H9 (cell line): Measurements from ENCODE around the gene TNPO3. TPM values are rescaled to one million over a fixed set of nuclear protein-coding genes. Genes with fewer than 3 reads are reported as not detected.

Experiments
- DNase-seq: peaks from one replicate; pipeline ENCODE4 v3.0.0-alpha.2; 2017
- H2AFZ ChIP-seq: one replicate; pipeline ENCODE4 v1.6.1; 2013; ENCODE audit warnings: mild to moderate bottlenecking, low read length, control low read depth, moderate library complexity
- H2AK5ac ChIP-seq: 2 replicates; pipeline ENCODE4 v1.6.1; 2013; ENCODE audit warnings: low read length, control low read depth, mixed read lengths; ENCODE audit not compliant: insufficient read length
- H2BK120ac ChIP-seq: one replicate; pipeline ENCODE4 v1.6.1; 2013; ENCODE audit warnings: low read depth, mild to moderate bottlenecking, low read length, control low read depth, inconsistent platforms; ENCODE audit not compliant: poor library complexity, severe bottlenecking
- H2BK12ac ChIP-seq: 2 replicates; pipeline ENCODE4 v1.6.1; 2013; ENCODE audit warnings: low read length, control low read depth, mixed read lengths, low read depth; ENCODE audit not compliant: insufficient read length
- H2BK15ac ChIP-seq: 2 replicates; pipeline ENCODE4 v1.6.1; 2013; ENCODE audit warnings: low read depth, low read length, control low read depth
- H2BK20ac ChIP-seq: one replicate; pipeline ENCODE4 v1.6.1; 2013; ENCODE audit warnings: low read depth, mild to moderate bottlenecking, low read length, control low read depth, inconsistent platforms; ENCODE audit not compliant: poor library complexity, severe bottlenecking
- H2BK5ac ChIP-seq: 2 replicates; pipeline ENCODE4 v1.6.1; 2013; ENCODE audit warnings: low read length, control low read depth, mixed read lengths; ENCODE audit not compliant: insufficient read length
- H3K14ac ChIP-seq: 2 replicates; pipeline ENCODE4 v1.6.1; 2013; ENCODE audit warnings: low read length, control low read depth; ENCODE audit not compliant: insufficient read depth
- H3K18ac ChIP-seq: 2 replicates; pipeline ENCODE4 v1.6.1; 2013; ENCODE audit warnings: low read depth, mild to moderate bottlenecking, mixed read lengths, low read length, control low read depth; ENCODE audit not compliant: insufficient read length
- H3K23ac ChIP-seq: 2 replicates; pipeline ENCODE4 v1.6.1; 2013; ENCODE audit warnings: low read length, control low read depth, mixed read lengths, low read depth; ENCODE audit not compliant: insufficient read length
- H3K23me2 ChIP-seq: 2 replicates; pipeline ENCODE4 v1.6.1; 2013; ENCODE audit warnings: low read depth, mild to moderate bottlenecking, mixed read lengths, low read length, control low read depth; ENCODE audit not compliant: insufficient read length, poor library complexity, severe bottlenecking
- H3K27ac ChIP-seq: 2 replicates; pipeline ENCODE4 v1.5.1; 2013; ENCODE audit warnings: low read length, control low read depth, mixed read lengths, low read depth; ENCODE audit not compliant: insufficient read length
- H3K27me3 ChIP-seq: 2 replicates; pipeline ENCODE4 v1.6.1; 2013; ENCODE audit warnings: low read length, control low read depth, inconsistent platforms; ENCODE audit not compliant: insufficient read depth
- H3K4ac ChIP-seq: 2 replicates; pipeline ENCODE4 v1.6.1; 2013; ENCODE audit warnings: low read depth, mild to moderate bottlenecking, control low read depth, inconsistent platforms, low read length, moderate library complexity
- H3K4me1 ChIP-seq: 2 replicates; pipeline ENCODE4 v1.6.1; 2013; ENCODE audit warnings: low read length, control low read depth, inconsistent platforms; ENCODE audit not compliant: insufficient read depth
- H3K4me2 ChIP-seq: 2 replicates; pipeline ENCODE4 v1.6.1; 2013; ENCODE audit warnings: low read length, control low read depth, mixed read lengths; ENCODE audit not compliant: insufficient read length, insufficient read depth
- H3K56ac ChIP-seq: 2 replicates; pipeline ENCODE4 v1.6.1; 2013; ENCODE audit warnings: low read depth, mild to moderate bottlenecking, mixed read lengths, low read length, control low read depth; ENCODE audit not compliant: insufficient read length
- H3K79me1 ChIP-seq: 2 replicates; pipeline ENCODE4 v1.6.1; 2013; ENCODE audit warnings: low read depth, mild to moderate bottlenecking, moderate library complexity, low read length, control low read depth, inconsistent platforms; ENCODE audit not compliant: insufficient read depth, poor library complexity, severe bottlenecking
- H3K79me2 ChIP-seq: 2 replicates; pipeline ENCODE4 v1.6.1; 2013; ENCODE audit warnings: low read length, control low read depth, inconsistent platforms; ENCODE audit not compliant: insufficient read depth
- H3K9ac ChIP-seq: 2 replicates; pipeline ENCODE4 v1.6.1; 2013; ENCODE audit warnings: low read length, control low read depth, mixed read lengths; ENCODE audit not compliant: insufficient read length; ENCODE audit errors: extremely low read depth
- H3K9me3 ChIP-seq: one replicate; pipeline ENCODE4 v1.6.1; 2013; ENCODE audit warnings: low read depth, low read length, inconsistent platforms; ENCODE audit not compliant: control insufficient read depth
- H3T11ph ChIP-seq: one replicate; pipeline ENCODE4 v1.6.1; 2013; ENCODE audit warnings: mild to moderate bottlenecking, low read length, control low read depth, inconsistent platforms
- H4K20me1 ChIP-seq: one replicate; pipeline ENCODE4 v1.6.1; 2013; ENCODE audit not compliant: control insufficient read depth, insufficient read length, insufficient read depth
- H4K5ac ChIP-seq: 2 replicates; pipeline ENCODE4 v1.6.1; 2013; ENCODE audit warnings: low read depth, mild to moderate bottlenecking, mixed read lengths, low read length, control low read depth; ENCODE audit not compliant: insufficient read length
- H4K8ac ChIP-seq: replicated peaks from 2 replicates; pipeline ENCODE4 v1.6.1; 2013; ENCODE audit warnings: low read length, control low read depth, mixed read lengths, low read depth; ENCODE audit not compliant: insufficient read length
- H4K91ac ChIP-seq: 2 replicates; pipeline ENCODE4 v1.6.1; 2013; ENCODE audit warnings: low read depth, mild to moderate bottlenecking, moderate library complexity, mixed read lengths, low read length, control low read depth; ENCODE audit not compliant: insufficient read length
- H3K27ac Mint-ChIP-seq, 3 experiments: 2 replicates in 2 of 3; 3 replicates in 1 of 3; pipeline ENCODE4 v1.8.0; 2020 to 2021; ENCODE audit warnings: mixed read lengths in 3 of 3, mild to moderate bottlenecking in 1 of 3, moderate library complexity in 1 of 3
- H3K27me3 Mint-ChIP-seq: 2 replicates; pipeline ENCODE4 v1.8.0; 2021; ENCODE audit warnings: low read depth, mild to moderate bottlenecking, moderate library complexity, mixed read lengths
- H3K36me3 Mint-ChIP-seq, 3 experiments: 2 replicates in 2 of 3; 3 replicates in 1 of 3; pipeline ENCODE4 v1.8.0; 2020 to 2021; ENCODE audit warnings: low read depth in 3 of 3, mixed read lengths in 3 of 3; ENCODE audit not compliant: insufficient read depth in 1 of 3
- H3K4me1 Mint-ChIP-seq, 2 experiments: 2 replicates each; pipeline ENCODE4 v1.8.0; 2020; ENCODE audit warnings: mixed read lengths in 2 of 2
- H3K4me3 Mint-ChIP-seq, 2 experiments: 2 replicates in 1 of 2; 3 replicates in 1 of 2; pipeline ENCODE4 v1.8.0; 2020 to 2021; ENCODE audit warnings: mild to moderate bottlenecking in 2 of 2, mixed read lengths in 2 of 2, moderate library complexity in 1 of 2
- H3K9me3 Mint-ChIP-seq, 2 experiments: 2 replicates in 1 of 2; 3 replicates in 1 of 2; pipeline ENCODE4 v1.8.0; 2020; ENCODE audit warnings: mild to moderate bottlenecking in 2 of 2, mixed read lengths in 2 of 2, moderate library complexity in 1 of 2
- total RNA-seq: library from RNA; stranded (reverse); gene quantifications from 2 replicates; pipeline ENCODE4 v1.2.1, GENCODE V29; 2021
- TF ChIP-seq, protein P1 (sequence below): fragments of 200-600 bp; sonication (generic); conservative IDR thresholded peaks from 3 replicates; pipeline ENCODE4 v1.8.0; 2021; ENCODE audit warnings: antibody characterized with exemption, mild to moderate bottlenecking

The TNPO3 gene
- total RNA-seq, 1 experiment from 2014 or later = 90.1 TPM

DNA sequence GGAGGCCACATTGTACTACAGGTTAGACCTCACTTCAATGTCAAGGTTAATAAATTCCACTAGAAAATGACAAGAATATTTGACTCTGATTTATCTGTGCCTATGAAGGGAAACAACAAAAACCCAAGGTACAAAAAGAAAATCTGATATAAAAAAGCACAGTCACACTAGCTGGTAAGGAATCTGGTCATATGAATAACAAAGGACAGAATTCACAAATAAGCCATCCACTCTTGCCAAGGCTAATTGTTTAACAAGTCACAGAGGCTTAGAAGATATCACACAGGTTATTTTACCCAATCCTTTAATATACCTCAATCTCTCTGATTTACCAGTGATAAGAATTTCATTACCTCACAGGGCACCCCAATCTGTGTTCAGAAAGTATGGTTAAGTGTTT is 69.3 kb downstream of the TNPO3 start:
- no peaks in the 10 kb centered on the region for H3K79me2 ChIP-seq
- no peak overlapping the region for H4K8ac ChIP-seq
- no peaks in the 10 kb centered on the region for H3K4me1 ChIP-seq
- H4K5ac ChIP-seq = no peak overlapping the region
- TF ChIP-seq, protein P1, sequence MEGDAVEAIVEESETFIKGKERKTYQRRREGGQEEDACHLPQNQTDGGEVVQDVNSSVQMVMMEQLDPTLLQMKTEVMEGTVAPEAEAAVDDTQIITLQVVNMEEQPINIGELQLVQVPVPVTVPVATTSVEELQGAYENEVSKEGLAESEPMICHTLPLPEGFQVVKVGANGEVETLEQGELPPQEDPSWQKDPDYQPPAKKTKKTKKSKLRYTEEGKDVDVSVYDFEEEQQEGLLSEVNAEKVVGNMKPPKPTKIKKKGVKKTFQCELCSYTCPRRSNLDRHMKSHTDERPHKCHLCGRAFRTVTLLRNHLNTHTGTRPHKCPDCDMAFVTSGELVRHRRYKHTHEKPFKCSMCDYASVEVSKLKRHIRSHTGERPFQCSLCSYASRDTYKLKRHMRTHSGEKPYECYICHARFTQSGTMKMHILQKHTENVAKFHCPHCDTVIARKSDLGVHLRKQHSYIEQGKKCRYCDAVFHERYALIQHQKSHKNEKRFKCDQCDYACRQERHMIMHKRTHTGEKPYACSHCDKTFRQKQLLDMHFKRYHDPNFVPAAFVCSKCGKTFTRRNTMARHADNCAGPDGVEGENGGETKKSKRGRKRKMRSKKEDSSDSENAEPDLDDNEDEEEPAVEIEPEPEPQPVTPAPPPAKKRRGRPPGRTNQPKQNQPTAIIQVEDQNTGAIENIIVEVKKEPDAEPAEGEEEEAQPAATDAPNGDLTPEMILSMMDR = no peak
- DNase-seq = no peak
- H2AFZ ChIP-seq = no peak overlapping the region
- H3K9me3 ChIP-seq = no peaks in the 10 kb centered on the region
- no peak overlapping the region for H2BK12ac ChIP-seq
- H2BK5ac ChIP-seq = no peak overlapping the region
- H3K27ac ChIP-seq = no peak overlapping the region
- no peak overlapping the region for H3T11ph ChIP-seq
- H3K23me2 ChIP-seq = no peaks in the 10 kb centered on the region
- H2BK20ac ChIP-seq = no peak overlapping the region
- H3K4ac ChIP-seq = no peak overlapping the region
- H3K4me1 Mint-ChIP-seq = peaks cover 4 to 10% of the 10 kb centered on the region in 2 experiments; a peak in 3 of 4 replicates
- no peak overlapping the region for H2BK15ac ChIP-seq
- peak overlapping the region in 2 of 3 experiments; percentile 54 to 57; a peak in 2 of 7 replicates for H3K27ac Mint-ChIP-seq
- H3K36me3 Mint-ChIP-seq = peaks cover 23 to 77% (median 74%) of the 10 kb centered on the region in 3 experiments; a peak in 6 of 7 replicates
- H3K27me3 Mint-ChIP-seq = no peaks in the 10 kb centered on the region
- H4K91ac ChIP-seq = no peak overlapping the region
- no peak overlapping the region for H3K23ac ChIP-seq
- H3K56ac ChIP-seq = no peak overlapping the region
- H2AK5ac ChIP-seq = no peak overlapping the region
- no peak overlapping the region for H3K4me3 Mint-ChIP-seq
- no peak overlapping the region for H2BK120ac ChIP-seq
- H4K20me1 ChIP-seq = no peaks in the 10 kb centered on the region
- H3K18ac ChIP-seq = no peak overlapping the region
- no peaks in the 10 kb centered on the region for H3K27me3 ChIP-seq
- no peaks in the 10 kb centered on the region for H3K9me3 Mint-ChIP-seq
- H3K79me1 ChIP-seq = no peaks in the 10 kb centered on the region
- H3K9ac ChIP-seq = no peak overlapping the region
- H3K14ac ChIP-seq = no peak overlapping the region
- no peak overlapping the region for H3K4me2 ChIP-seq
